GM23338 (cell line): ENCODE results near the gene CD300A. TPM values are rescaled to one million over a fixed set of nuclear protein-coding genes. Genes with fewer than 3 reads are reported as not detected.

Source experiments
- ATAC-seq: fragments of 200-7000 bp; cut with Tn5 transposase; 3 replicates; pipeline ENCODE4 v1.9.1; 2020
- DNase-seq: peaks from one replicate; pipeline ENCODE4 v3.0.0-alpha.2; 2015; ENCODE audit warnings: low spot score
- H2AFZ ChIP-seq: fragments of 200-600 bp; sonication (generic); 2 replicates; pipeline ENCODE4 v1.8.0; 2016; ENCODE audit warnings: antibody characterized with exemption, mild to moderate bottlenecking, moderate library complexity
- H3F3A ChIP-seq: fragments of 200-600 bp; sonication (generic); replicated peaks from 2 replicates; pipeline ENCODE4 v1.8.0; 2017; ENCODE audit warnings: antibody characterized with exemption, mixed run types, low read depth
- H3K27ac ChIP-seq: fragments of 200-600 bp; sonication (generic); 2 replicates; pipeline ENCODE4 v1.6.1; 2016; ENCODE audit warnings: low read depth
- H3K27me3 ChIP-seq: fragments of 200-600 bp; sonication (generic); 2 replicates; pipeline ENCODE4 v1.8.0; 2016; ENCODE audit warnings: mild to moderate bottlenecking, mixed run types, moderate library complexity; ENCODE audit not compliant: insufficient read depth
- H3K36me3 ChIP-seq: fragments of 200-600 bp; sonication (generic); 2 replicates; pipeline ENCODE4 v1.8.0; 2016; ENCODE audit warnings: mild to moderate bottlenecking; ENCODE audit not compliant: insufficient read depth
- H3K4me1 ChIP-seq: fragments of 200-600 bp; sonication (generic); 2 replicates; pipeline ENCODE4 v1.8.0; 2016; ENCODE audit warnings: mild to moderate bottlenecking, moderate library complexity; ENCODE audit not compliant: insufficient read depth
- H3K4me2 ChIP-seq: fragments of 200-600 bp; sonication (generic); 2 replicates; pipeline ENCODE4 v1.7.1; 2017; ENCODE audit warnings: mixed run types
- H3K4me3 ChIP-seq: fragments of 200-600 bp; sonication (generic); 2 replicates; pipeline ENCODE4 v1.6.1; 2016; ENCODE audit warnings: mixed run types
- H3K79me2 ChIP-seq: fragments of 200-600 bp; sonication (generic); replicated peaks from 2 replicates; pipeline ENCODE4 v1.8.0; 2017; ENCODE audit warnings: mild to moderate bottlenecking; ENCODE audit not compliant: insufficient read depth
- H3K9me2 ChIP-seq: fragments of 200-600 bp; sonication (generic); 2 replicates; pipeline ENCODE4 v1.8.0; 2017; ENCODE audit not compliant: insufficient read depth
- H4K20me1 ChIP-seq: fragments of 200-600 bp; sonication (generic); replicated peaks from 2 replicates; pipeline ENCODE4 v1.8.0; 2017; ENCODE audit warnings: mild to moderate bottlenecking; ENCODE audit not compliant: insufficient read depth
- H3K27ac Mint-ChIP-seq: 2 replicates; pipeline ENCODE4 v1.8.0; 2020; ENCODE audit warnings: inconsistent platforms, mild to moderate bottlenecking, moderate library complexity, mixed read lengths
- H3K27me3 Mint-ChIP-seq: 3 replicates; pipeline ENCODE4 v1.8.0; 2022; ENCODE audit warnings: low read depth, mild to moderate bottlenecking, moderate library complexity, mixed read lengths, inconsistent platforms; ENCODE audit not compliant: insufficient read depth, poor library complexity
- H3K36me3 Mint-ChIP-seq: 3 replicates; pipeline ENCODE4 v1.8.0; 2021; ENCODE audit warnings: low read depth, mild to moderate bottlenecking, inconsistent platforms, moderate library complexity, mixed read lengths
- H3K4me1 Mint-ChIP-seq: 3 replicates; pipeline ENCODE4 v1.8.0; 2020; ENCODE audit warnings: mild to moderate bottlenecking, inconsistent platforms, mixed read lengths
- H3K4me3 Mint-ChIP-seq: 3 replicates; pipeline ENCODE4 v1.8.0; 2021; ENCODE audit warnings: moderate library complexity, mild to moderate bottlenecking, inconsistent platforms, mixed read lengths
- H3K9me3 Mint-ChIP-seq: 3 replicates; pipeline ENCODE4 v1.8.0; 2020; ENCODE audit warnings: moderate library complexity, mild to moderate bottlenecking, inconsistent platforms, mixed read lengths
- ETS1 ChIP-seq: IDR thresholded peaks from 2 replicates; pipeline ENCODE4 v1.6.1; 2016; ENCODE audit warnings: antibody characterized with exemption
- EZH2 ChIP-seq: fragments of 200-600 bp; sonication (generic); IDR thresholded peaks from one replicate; pipeline ENCODE4 v1.8.0; 2017; ENCODE audit warnings: antibody characterized with exemption, mild to moderate bottlenecking, low read depth; ENCODE audit not compliant: unreplicated experiment
- JUNB ChIP-seq: IDR thresholded peaks from one replicate; pipeline ENCODE4 v1.6.1; 2016; ENCODE audit warnings: antibody characterized with exemption; ENCODE audit not compliant: unreplicated experiment
- NANOG ChIP-seq: IDR thresholded peaks from 2 replicates; pipeline ENCODE4 v1.6.1; 2016; ENCODE audit warnings: antibody characterized with exemption, borderline replicate concordance
- POLR2AphosphoS5 ChIP-seq: IDR thresholded peaks from 2 replicates; pipeline ENCODE4 v1.6.1; 2016; ENCODE audit warnings: antibody characterized with exemption, low read depth
- REST ChIP-seq: IDR thresholded peaks from one replicate; pipeline ENCODE4 v1.6.1; 2018; ENCODE audit warnings: antibody characterized with exemption; ENCODE audit not compliant: unreplicated experiment
- STAT1 ChIP-seq: IDR thresholded peaks from one replicate; pipeline ENCODE4 v1.6.1; 2016; ENCODE audit warnings: antibody characterized with exemption; ENCODE audit not compliant: unreplicated experiment
- ZNF114 ChIP-seq: fragments of 250-450 bp; sonication (Bioruptor Pico); IDR thresholded peaks from 2 replicates; pipeline ENCODE4 v1.5.0; 2020; ENCODE audit warnings: mild to moderate bottlenecking, moderate library complexity
- ZNF331 ChIP-seq: fragments of 250-450 bp; sonication (Bioruptor Pico); IDR thresholded peaks from 2 replicates; pipeline ENCODE4 v1.5.0; 2020; ENCODE audit warnings: low read depth, mild to moderate bottlenecking, moderate library complexity
- polyA plus RNA-seq: library from polyadenylated mRNA; unstranded; fragments of >200 nt; fragmentation: Nextera tagmentation; extraction: Ambion mirVana; gene quantifications from 2 replicates; pipeline ENCODE4 v1.2.1, GENCODE V29; 2016
- total RNA-seq: library from RNA; depleted of rRNA; stranded (reverse); fragments of >200 nt; shearing (Covaris generic); gene quantifications from 2 replicates; pipeline ENCODE4 v1.2.3, GENCODE V29; 2014
- TF ChIP-seq, protein P1 (sequence below), 2 experiments: fragments of 200-600 bp in 1 of 2; sonication (generic) in 1 of 2; conservative IDR thresholded peaks; 2 replicates each; pipeline versions ENCODE4 v1.5.1 to v1.6.1; 2016 to 2017; ENCODE audit warnings: antibody characterized with exemption in 2 of 2, low read depth in 2 of 2, mild to moderate bottlenecking in 2 of 2, moderate library complexity in 1 of 2

The CD300A gene
- total and polyA plus RNA-seq, 2 experiments from 2014 or later = 0.37 to 0.45 TPM

GRCh38 chr17:74484066-74484465 lies 17.6 kb downstream of the CD300A start:
- no peak overlapping the region for H3K4me3 Mint-ChIP-seq

DNA sequence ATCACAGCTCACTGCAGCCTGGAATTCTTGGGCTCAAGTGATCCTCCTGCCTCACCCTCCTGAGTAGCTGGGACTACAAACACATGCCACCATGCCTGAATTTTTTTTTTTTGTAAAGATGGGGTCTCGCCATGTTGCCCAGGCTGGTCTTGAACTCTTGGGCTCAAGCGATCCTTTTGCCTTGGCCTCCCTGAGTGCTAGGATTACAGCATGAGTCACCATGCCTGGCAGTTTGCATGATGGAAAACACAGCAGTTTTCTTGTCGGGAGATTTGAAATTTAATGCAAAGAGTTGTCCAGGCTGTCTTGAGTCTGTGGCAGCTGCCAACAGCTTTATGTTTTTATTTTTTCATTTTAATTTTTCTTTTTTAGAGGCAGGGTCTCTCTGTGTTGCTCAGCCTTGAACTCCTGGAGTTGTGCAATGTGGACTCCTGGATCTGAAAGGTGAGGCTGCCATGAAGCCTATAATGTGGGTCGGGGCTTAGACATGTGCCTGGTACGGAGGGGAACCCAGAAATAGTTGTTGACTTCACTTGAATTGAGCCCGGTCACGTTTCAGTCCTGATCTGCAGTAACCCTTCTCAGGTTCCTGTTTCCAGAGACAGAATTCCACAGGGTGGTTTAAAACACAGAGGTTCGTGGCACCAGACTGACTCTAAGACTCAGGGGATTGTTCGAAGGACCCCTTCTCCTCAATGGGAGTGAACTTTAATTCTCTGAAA lies 18.7 kb downstream of the CD300A start:
- Mint-ChIP-seq H3K9me3 (peaks cover 23% of the 10 kb centered on the region), H3K27ac (no peak overlapping the region), H3K36me3 (peaks cover 7% of the 10 kb centered on the region; the same call in 2 of the 3 replicates), H3K4me1 (no peaks in the 10 kb centered on the region), H3K4me3 (no peak overlapping the region), H3K27me3 (peaks cover 3% of the 10 kb centered on the region)
- Histone ChIP-seq H3F3A (no peaks in the 10 kb centered on the region), H3K79me2 (no peaks in the 10 kb centered on the region), H3K4me3 (no peak overlapping the region), H3K36me3 (no peaks in the 10 kb centered on the region), H3K27ac (no peak overlapping the region), H3K4me2 (no peak overlapping the region), H3K27me3 (no peaks in the 10 kb centered on the region), H3K4me1 (no peaks in the 10 kb centered on the region), H4K20me1 (no peaks in the 10 kb centered on the region), H2AFZ (no peak overlapping the region), H3K9me2 (no peaks in the 10 kb centered on the region)
- DNase-seq (no peak), ATAC-seq (no peak)
- no peak for TF ChIP-seq ZNF331 (CRISPR knock-in tag)
- TF ChIP-seq, protein P1, sequence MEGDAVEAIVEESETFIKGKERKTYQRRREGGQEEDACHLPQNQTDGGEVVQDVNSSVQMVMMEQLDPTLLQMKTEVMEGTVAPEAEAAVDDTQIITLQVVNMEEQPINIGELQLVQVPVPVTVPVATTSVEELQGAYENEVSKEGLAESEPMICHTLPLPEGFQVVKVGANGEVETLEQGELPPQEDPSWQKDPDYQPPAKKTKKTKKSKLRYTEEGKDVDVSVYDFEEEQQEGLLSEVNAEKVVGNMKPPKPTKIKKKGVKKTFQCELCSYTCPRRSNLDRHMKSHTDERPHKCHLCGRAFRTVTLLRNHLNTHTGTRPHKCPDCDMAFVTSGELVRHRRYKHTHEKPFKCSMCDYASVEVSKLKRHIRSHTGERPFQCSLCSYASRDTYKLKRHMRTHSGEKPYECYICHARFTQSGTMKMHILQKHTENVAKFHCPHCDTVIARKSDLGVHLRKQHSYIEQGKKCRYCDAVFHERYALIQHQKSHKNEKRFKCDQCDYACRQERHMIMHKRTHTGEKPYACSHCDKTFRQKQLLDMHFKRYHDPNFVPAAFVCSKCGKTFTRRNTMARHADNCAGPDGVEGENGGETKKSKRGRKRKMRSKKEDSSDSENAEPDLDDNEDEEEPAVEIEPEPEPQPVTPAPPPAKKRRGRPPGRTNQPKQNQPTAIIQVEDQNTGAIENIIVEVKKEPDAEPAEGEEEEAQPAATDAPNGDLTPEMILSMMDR (conservative IDR thresholded peaks at IDR 0.05; ENCODE audit: low read depth in 2 of 2) = no peak
- no peak for TF ChIP-seq NANOG

More at GRCh38 chr17:74484066-74484465, 17.6 kb downstream of the CD300A start:
- no peak overlapping the region for H3K27ac Mint-ChIP-seq
- Histone ChIP-seq H3K36me3 (no peaks in the 10 kb centered on the region), H3K27ac (no peak overlapping the region), H3K27me3 (no peaks in the 10 kb centered on the region), H3K4me1 (no peaks in the 10 kb centered on the region), H3F3A (no peaks in the 10 kb centered on the region), H2AFZ (no peak overlapping the region), H4K20me1 (no peaks in the 10 kb centered on the region), H3K4me3 (no peak overlapping the region), H3K9me2 (no peaks in the 10 kb centered on the region), H3K79me2 (no peaks in the 10 kb centered on the region), H3K4me2 (no peak overlapping the region)
- H3K36me3 Mint-ChIP-seq = peaks cover 4% of the 10 kb centered on the region; the same call in 2 of the 3 replicates
- no peaks in the 10 kb centered on the region for H3K4me1 Mint-ChIP-seq
- TF ChIP-seq ZNF114 (CRISPR knock-in tag) (no peak), JUNB (no peak)
- peaks cover 16% of the 10 kb centered on the region for H3K9me3 Mint-ChIP-seq
- peaks cover 3% of the 10 kb centered on the region for H3K27me3 Mint-ChIP-seq
- DNase-seq (no peak), ATAC-seq (no peak)

DNA sequence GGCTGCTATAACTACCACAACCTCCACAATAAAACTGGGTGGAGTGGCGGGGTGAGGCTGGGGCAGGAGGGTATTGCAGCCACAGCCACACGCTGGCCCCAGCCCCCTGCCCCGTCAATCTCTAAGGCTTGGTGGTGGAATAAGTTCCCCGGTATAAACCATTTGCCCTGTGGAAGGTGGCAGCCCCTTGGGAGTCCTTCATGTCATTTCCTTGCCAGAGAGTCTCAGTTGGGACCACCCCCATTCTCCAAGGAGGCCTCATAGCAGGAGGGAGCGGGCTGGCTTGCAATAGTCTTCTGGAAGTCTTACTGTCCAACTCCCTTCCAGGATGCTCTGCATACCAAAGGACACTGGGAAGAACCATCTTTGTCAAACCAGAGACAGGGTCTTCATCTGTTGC lies 19.4 kb downstream of the CD300A start:
- H3K9me2 ChIP-seq = no peaks in the 10 kb centered on the region
- DNase-seq (no peak), ATAC-seq (no peak)
- no peaks in the 10 kb centered on the region for H3K4me1 Mint-ChIP-seq
- H3K4me2 ChIP-seq = no peak overlapping the region
- H3F3A ChIP-seq = no peaks in the 10 kb centered on the region
- H3K27me3 ChIP-seq = no peaks in the 10 kb centered on the region
- no peak overlapping the region for H3K4me3 ChIP-seq
- H3K9me3 Mint-ChIP-seq = peaks cover 23% of the 10 kb centered on the region
- peaks cover 3% of the 10 kb centered on the region for H3K27me3 Mint-ChIP-seq
- H3K79me2 ChIP-seq = no peaks in the 10 kb centered on the region
- H3K27ac Mint-ChIP-seq = no peak overlapping the region
- no peak overlapping the region for H2AFZ ChIP-seq
- H3K36me3 ChIP-seq = no peaks in the 10 kb centered on the region
- H4K20me1 ChIP-seq = no peaks in the 10 kb centered on the region
- H3K4me3 Mint-ChIP-seq = no peak overlapping the region
- H3K27ac ChIP-seq = no peak overlapping the region
- no peaks in the 10 kb centered on the region for H3K4me1 ChIP-seq
- H3K36me3 Mint-ChIP-seq = peaks cover 7% of the 10 kb centered on the region; the same call in 2 of the 3 replicates
- TF ChIP-seq, protein P1 (conservative IDR thresholded peaks at IDR 0.05; ENCODE audit: low read depth in 2 of 2) = no peak
- TF ChIP-seq ETS1 (no peak), EZH2 (no peak), ZNF331 (CRISPR knock-in tag) (no peak), POLR2AphosphoS5 (no peak), REST (no peak), STAT1 (no peak), ZNF114 (CRISPR knock-in tag) (no peak)
